HepG2 (cell line): Measurements from ENCODE around the gene LMF2. TPM values are rescaled to one million over a fixed set of nuclear protein-coding genes. Genes with fewer than 3 reads are reported as not detected.

Source experiments
- AKAP8 ChIP-seq: sonication (generic); formaldehyde crosslinking; IDR thresholded peaks from 2 replicates; pipeline ENCODE4 v1.5.1; 2020; ENCODE audit warnings: mild to moderate bottlenecking, missing genetic modification reagents
- EEA1 ChIP-seq: sonication (generic); formaldehyde crosslinking; IDR thresholded peaks from 2 replicates; pipeline ENCODE4 v1.5.1; 2020; ENCODE audit warnings: mild to moderate bottlenecking, missing genetic modification reagents, borderline replicate concordance
- JARID2 ChIP-seq: sonication (generic); formaldehyde crosslinking; IDR thresholded peaks from 2 replicates; pipeline ENCODE4 v1.8.1; 2023; ENCODE audit warnings: missing genetic modification reagents, inconsistent platforms; ENCODE audit not compliant: insufficient replicate concordance
- KDM5A ChIP-seq: fragments of 200-600 bp; sonication (generic); IDR thresholded peaks from 2 replicates; pipeline ENCODE4 v1.7.0; 2018; ENCODE audit warnings: antibody characterized with exemption, mild to moderate bottlenecking, low read length, borderline replicate concordance
- MIER2 ChIP-seq: IDR thresholded peaks from 2 replicates; pipeline ENCODE4 v1.6.1; 2016; ENCODE audit warnings: missing biosample characterization, missing genetic modification reagents
- NBN ChIP-seq: fragments of 450-650 bp; conservative IDR thresholded peaks from 2 replicates; pipeline ENCODE4 v1.6.1; 2017
- NFE2L2 ChIP-seq: fragments of 150-350 bp; IDR thresholded peaks from 2 replicates; pipeline ENCODE4 v1.6.1; 2014; ENCODE audit warnings: low read length
- POLR2AphosphoS2 ChIP-seq: IDR thresholded peaks from 2 replicates; pipeline ENCODE4 v1.6.1; 2011; ENCODE audit warnings: low read depth, low read length, improper control_type of control experiment
- SRF ChIP-seq: IDR thresholded peaks from 2 replicates; pipeline ENCODE4 v1.6.1; 2011; ENCODE audit warnings: mild to moderate bottlenecking, low read depth, low read length, moderate library complexity
- TCF7L2 ChIP-seq: IDR thresholded peaks from 2 replicates; pipeline ENCODE4 v1.6.1; 2011; ENCODE audit warnings: mild to moderate bottlenecking, low read depth, low read length, moderate library complexity
- ZFP41 ChIP-seq: sonication (generic); formaldehyde crosslinking; IDR thresholded peaks from 2 replicates; pipeline ENCODE4 v1.4.0; 2020; ENCODE audit warnings: mild to moderate bottlenecking, missing genetic modification reagents, borderline replicate concordance
- ZNF138 ChIP-seq: sonication (generic); formaldehyde crosslinking; IDR thresholded peaks from 2 replicates; pipeline ENCODE4 v1.5.0; 2020; ENCODE audit warnings: mild to moderate bottlenecking, low read depth, missing genetic modification reagents
- ZNF180 ChIP-seq: sonication (generic); formaldehyde crosslinking; IDR thresholded peaks from 2 replicates; pipeline ENCODE4 v1.4.0; 2020; ENCODE audit warnings: low read depth, missing genetic modification reagents, borderline replicate concordance
- ZNF383 ChIP-seq: sonication (generic); formaldehyde crosslinking; IDR thresholded peaks from 2 replicates; pipeline ENCODE4 v1.4.0; 2020; ENCODE audit warnings: missing genetic modification reagents, mild to moderate bottlenecking, borderline replicate concordance
- ZNF598 ChIP-seq: sonication (generic); formaldehyde crosslinking; IDR thresholded peaks from 2 replicates; pipeline ENCODE4 v1.5.1; 2020; ENCODE audit warnings: mild to moderate bottlenecking, missing genetic modification reagents, borderline replicate concordance
- ZNF670 ChIP-seq: sonication (generic); formaldehyde crosslinking; IDR thresholded peaks from 2 replicates; pipeline ENCODE4 v1.8.0; 2022; ENCODE audit warnings: mild to moderate bottlenecking, missing genetic modification reagents, borderline replicate concordance
- polyA plus RNA-seq, 8 experiments: library from polyadenylated mRNA; depleted of rRNA in 3 of 8; stranded (reverse) in 7 of 8; unstranded in 1 of 8; fragments of >200 nt; fragmentation: Illumina TruSeq in 4 of 8; extraction: Trizol in 4 of 8; gene quantifications; 2 replicates each; pipeline versions ENCODE4 v1.2.1 to v1.2.3, GENCODE V29; 2011 to 2016; ENCODE audit warnings: low read depth in 4 of 8, missing spikeins in 1 of 8, mixed read lengths in 1 of 8; ENCODE audit not compliant: insufficient read depth in 1 of 8
- total RNA-seq, 5 experiments: library from RNA; depleted of rRNA; stranded (reverse); fragments of >200 nt; fragmentation: Illumina TruSeq; extraction: Trizol; gene quantifications; 2 replicates each; pipeline ENCODE4 v1.2.3, GENCODE V29; 2016; ENCODE audit warnings: low read depth in 1 of 5
- TF ChIP-seq, protein P1 (sequence below): sonication (generic); formaldehyde crosslinking; IDR thresholded peaks from 2 replicates; pipeline ENCODE4 v1.4.0; 2020; ENCODE audit warnings: missing genetic modification reagents
- TF ChIP-seq, protein P2 (sequence below): sonication (generic); formaldehyde crosslinking; IDR thresholded peaks from 2 replicates; pipeline ENCODE4 v1.4.0; 2020; ENCODE audit warnings: missing genetic modification reagents
- TF ChIP-seq, protein P3 (sequence below): IDR thresholded peaks from 2 replicates; pipeline ENCODE4 v1.6.1; 2016; ENCODE audit warnings: low read depth, borderline replicate concordance
- TF ChIP-seq, protein P4 (sequence below): IDR thresholded peaks from 2 replicates; pipeline ENCODE4 v1.6.1; 2016; ENCODE audit warnings: control low read depth
- TF ChIP-seq, protein P5 (sequence below): sonication (generic); formaldehyde crosslinking; IDR thresholded peaks from 2 replicates; pipeline ENCODE4 v1.5.1; 2020; ENCODE audit warnings: mild to moderate bottlenecking, missing genetic modification reagents, borderline replicate concordance

The LMF2 gene
- total and polyA plus RNA-seq, 2 of the 13 experiments (the other 11 are each of a cell fraction or from before 2014, with no cell fraction given): 23.3 to 30.6 TPM

DNA sequence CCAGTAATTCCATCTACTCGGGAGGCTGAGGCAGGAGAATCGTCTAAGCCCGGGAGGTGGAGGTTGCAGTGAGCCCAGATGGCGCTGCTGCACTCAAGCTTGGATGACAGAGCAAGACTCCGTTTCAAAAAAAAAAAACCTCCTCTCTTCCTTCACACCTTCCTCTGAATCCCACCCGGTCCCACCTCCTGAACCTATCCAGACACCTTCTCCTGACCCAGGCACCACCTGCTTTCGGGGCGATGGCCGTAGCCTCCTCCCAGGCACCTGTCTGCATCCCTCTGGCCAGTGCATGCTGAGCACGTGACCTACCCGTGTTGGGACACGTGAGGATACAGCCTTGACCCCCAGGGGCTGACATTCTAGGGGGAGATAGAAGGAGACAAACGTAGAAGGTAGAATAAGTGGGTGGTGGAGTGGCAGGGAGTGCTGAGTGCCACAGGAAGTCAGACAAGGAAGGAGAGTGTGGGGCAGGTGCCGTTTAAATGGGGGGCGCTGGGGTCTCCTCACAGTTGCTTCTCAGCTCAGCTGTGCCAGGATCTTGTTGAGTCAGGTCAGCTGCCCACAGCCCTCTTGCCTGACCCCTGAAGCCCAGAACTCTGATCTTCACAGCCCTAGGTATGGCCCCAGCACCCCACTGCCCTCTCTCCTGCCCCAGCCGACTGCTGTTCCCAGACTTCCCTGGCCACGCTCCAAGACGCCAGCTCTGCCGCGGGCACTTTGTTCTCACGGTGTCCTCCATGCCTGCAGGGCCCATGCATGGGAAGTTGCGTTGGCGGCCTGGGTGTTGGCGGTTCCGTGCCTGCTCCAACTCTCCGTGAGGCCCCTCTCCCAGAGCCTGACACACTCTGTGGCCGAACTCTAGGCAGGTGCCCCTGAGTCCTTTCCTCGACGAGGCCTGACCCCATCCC, 22.0 kb downstream of the LMF2 start (continued):
- TF ChIP-seq ZNF670 (CRISPR knock-in tag) (0 out of 2 replicates have a peak, but pooled peaks have one; percentile 27), ZNF383 (CRISPR knock-in tag) (no peak), EEA1 (CRISPR knock-in tag) (no peak), ZNF138 (CRISPR knock-in tag) (no peak), MIER2 (no peak), AKAP8 (CRISPR knock-in tag) (peak; percentile 96), ZFP41 (CRISPR knock-in tag) (no peak), NBN (no peak), ZNF598 (CRISPR knock-in tag) (no peak), POLR2AphosphoS2 (no peak), TCF7L2 (no peak), SRF (no peak), KDM5A (no peak), NFE2L2 (no peak), JARID2 (CRISPR knock-in tag) (no peak), ZNF180 (CRISPR knock-in tag) (no peak)
- TF ChIP-seq, protein P1, sequence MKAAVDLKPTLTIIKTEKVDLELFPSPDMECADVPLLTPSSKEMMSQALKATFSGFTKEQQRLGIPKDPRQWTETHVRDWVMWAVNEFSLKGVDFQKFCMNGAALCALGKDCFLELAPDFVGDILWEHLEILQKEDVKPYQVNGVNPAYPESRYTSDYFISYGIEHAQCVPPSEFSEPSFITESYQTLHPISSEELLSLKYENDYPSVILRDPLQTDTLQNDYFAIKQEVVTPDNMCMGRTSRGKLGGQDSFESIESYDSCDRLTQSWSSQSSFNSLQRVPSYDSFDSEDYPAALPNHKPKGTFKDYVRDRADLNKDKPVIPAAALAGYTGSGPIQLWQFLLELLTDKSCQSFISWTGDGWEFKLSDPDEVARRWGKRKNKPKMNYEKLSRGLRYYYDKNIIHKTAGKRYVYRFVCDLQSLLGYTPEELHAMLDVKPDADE (CRISPR knock-in tag): no peak
- TF ChIP-seq, protein P2, sequence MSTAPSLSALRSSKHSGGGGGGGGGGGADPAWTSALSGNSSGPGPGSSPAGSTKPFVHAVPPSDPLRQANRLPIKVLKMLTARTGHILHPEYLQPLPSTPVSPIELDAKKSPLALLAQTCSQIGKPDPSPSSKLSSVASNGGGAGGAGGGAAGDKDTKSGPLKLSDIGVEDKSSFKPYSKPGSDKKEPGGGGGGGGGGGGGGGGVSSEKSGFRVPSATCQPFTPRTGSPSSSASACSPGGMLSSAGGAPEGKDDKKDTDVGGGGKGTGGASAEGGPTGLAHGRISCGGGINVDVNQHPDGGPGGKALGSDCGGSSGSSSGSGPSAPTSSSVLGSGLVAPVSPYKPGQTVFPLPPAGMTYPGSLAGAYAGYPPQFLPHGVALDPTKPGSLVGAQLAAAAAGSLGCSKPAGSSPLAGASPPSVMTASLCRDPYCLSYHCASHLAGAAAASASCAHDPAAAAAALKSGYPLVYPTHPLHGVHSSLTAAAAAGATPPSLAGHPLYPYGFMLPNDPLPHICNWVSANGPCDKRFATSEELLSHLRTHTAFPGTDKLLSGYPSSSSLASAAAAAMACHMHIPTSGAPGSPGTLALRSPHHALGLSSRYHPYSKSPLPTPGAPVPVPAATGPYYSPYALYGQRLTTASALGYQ: no peak
- TF ChIP-seq, protein P3, sequence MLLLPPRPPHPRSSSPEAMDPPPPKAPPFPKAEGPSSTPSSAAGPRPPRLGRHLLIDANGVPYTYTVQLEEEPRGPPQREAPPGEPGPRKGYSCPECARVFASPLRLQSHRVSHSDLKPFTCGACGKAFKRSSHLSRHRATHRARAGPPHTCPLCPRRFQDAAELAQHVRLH (CRISPR knock-in tag): no peak
- TF ChIP-seq, protein P4, sequence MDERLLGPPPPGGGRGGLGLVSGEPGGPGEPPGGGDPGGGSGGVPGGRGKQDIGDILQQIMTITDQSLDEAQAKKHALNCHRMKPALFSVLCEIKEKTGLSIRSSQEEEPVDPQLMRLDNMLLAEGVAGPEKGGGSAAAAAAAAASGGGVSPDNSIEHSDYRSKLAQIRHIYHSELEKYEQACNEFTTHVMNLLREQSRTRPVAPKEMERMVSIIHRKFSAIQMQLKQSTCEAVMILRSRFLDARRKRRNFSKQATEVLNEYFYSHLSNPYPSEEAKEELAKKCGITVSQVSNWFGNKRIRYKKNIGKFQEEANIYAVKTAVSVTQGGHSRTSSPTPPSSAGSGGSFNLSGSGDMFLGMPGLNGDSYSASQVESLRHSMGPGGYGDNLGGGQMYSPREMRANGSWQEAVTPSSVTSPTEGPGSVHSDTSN (CRISPR knock-in tag): no peak
- TF ChIP-seq, protein P5, sequence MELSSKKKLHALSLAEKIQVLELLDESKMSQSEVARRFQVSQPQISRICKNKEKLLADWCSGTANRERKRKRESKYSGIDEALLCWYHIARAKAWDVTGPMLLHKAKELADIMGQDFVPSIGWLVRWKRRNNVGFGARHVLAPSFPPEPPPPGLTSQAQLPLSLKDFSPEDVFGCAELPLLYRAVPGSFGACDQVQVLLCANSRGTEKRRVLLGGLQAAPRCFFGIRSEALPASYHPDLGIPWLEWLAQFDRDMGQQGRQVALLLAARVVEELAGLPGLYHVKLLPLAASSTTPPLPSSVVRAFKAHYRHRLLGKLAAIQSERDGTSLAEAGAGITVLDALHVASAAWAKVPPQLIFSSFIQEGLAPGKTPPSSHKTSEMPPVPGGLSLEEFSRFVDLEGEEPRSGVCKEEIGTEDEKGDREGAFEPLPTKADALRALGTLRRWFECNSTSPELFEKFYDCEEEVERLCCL (CRISPR knock-in tag): no peak; the same call in 1 of the 2 replicates
